ENCODE results near the gene SCTR. TPM values are rescaled to one million over a fixed set of nuclear protein-coding genes. Genes with fewer than 3 reads are reported as not detected.

Gene SCTR
- total and polyA plus RNA-seq, 2 donors (not counting 1 experiment from before 2014, with no cell fraction given): not detected

GRCh38 chr2:119409506-119409905 lies 114.8 kb downstream of the SCTR start:
- DNase-seq (no peak), ATAC-seq (ENCODE audit: low read depth) (no peak)
- intact Hi-C loops (cut with micrococcal nuclease): loop anchor here (5.0 kb wide), 1 partner anchor 1273 kb away; no protein-coding TSS in a partner anchor
- Histone ChIP-seq H3K9me3 (ENCODE audit: control extremely low read depth in 1 of 3, control insufficient read depth in 2 of 3, insufficient read depth in 1 of 3, low read length in 2 of 3) (peaks cover 0 to 3% (median 0%) of the 10 kb centered on the region in 3 donors), H3K4me2 (replicated peaks; ENCODE audit: low read depth, low read length, poor library complexity, severe bottlenecking) (no peak overlapping the region), H3K4me1 (ENCODE audit: control insufficient read depth in 2 of 2, insufficient read depth in 2 of 2, low read length in 2 of 2) (no peaks in the 10 kb centered on the region), H4K20me1 (ENCODE audit: control insufficient read depth, insufficient read depth, low read length, poor library complexity, severe bottlenecking) (no peaks in the 10 kb centered on the region), H3K79me2 (ENCODE audit: control insufficient read depth, insufficient read depth, low read length) (no peaks in the 10 kb centered on the region), H2AFZ (ENCODE audit: insufficient read depth, low read depth, low read length, poor library complexity, severe bottlenecking) (no peak overlapping the region), H3K4me3 (ENCODE audit: control extremely low read depth in 1 of 5, extremely low read depth in 1 of 5, insufficient read depth in 1 of 5, low read depth in 2 of 5, low read length in 4 of 5) (no peak overlapping the region), H3K36me3 (replicated peaks in 1 of 2; ENCODE audit: control extremely low read depth in 1 of 2, control insufficient read depth in 1 of 2, extremely low read depth in 1 of 2, insufficient read depth in 2 of 2, low read length in 1 of 2) (no peaks in the 10 kb centered on the region), H3K9ac (ENCODE audit: low read length) (no peak overlapping the region), H3K27me3 (replicated peaks in 1 of 4; ENCODE audit: control extremely low read depth in 1 of 4, control insufficient read depth in 3 of 4, insufficient read depth in 4 of 4, low read length in 3 of 4) (no peaks in the 10 kb centered on the region), H3K27ac (ENCODE audit: low read length in 2 of 2) (no peak overlapping the region)
- Mint-ChIP-seq H3K4me3 (no peak overlapping the region), H3K27me3 (peaks cover 21% of the 10 kb centered on the region), H3K27ac (no peak overlapping the region), H3K4me1 (peaks cover 2% of the 10 kb centered on the region), H3K9me3 (ENCODE audit: insufficient read depth) (no peaks in the 10 kb centered on the region)
- POLR2A ChIA-PET: no interaction called here
- CTCF ChIA-PET: interaction anchor here (1.0 to 4.0 kb wide), 4 partner anchors 10 to 250 kb away, joined by 3 to 41 read pairs (median 6); no protein-coding TSS in a partner anchor
- TF ChIP-seq CTCF (IDR thresholded peaks at IDR 0.05) (no peak), EZH2 (IDR thresholded peaks at IDR 0.05; ENCODE audit: borderline replicate concordance, insufficient read depth, low read depth, low read length, poor library complexity, severe bottlenecking) (no peak)
- 77% methylated on average over 3 of the region's 4 CpGs for WGBS (ENCODE audit: insufficient coverage)

GRCh38 chr2:119408221-119408619 lies 116.1 kb downstream of the SCTR start:
- Mint-ChIP-seq H3K27me3 (peaks cover 16% of the 10 kb centered on the region), H3K27ac (no peak overlapping the region), H3K4me1 (no peaks in the 10 kb centered on the region), H3K9me3 (ENCODE audit: insufficient read depth) (no peaks in the 10 kb centered on the region), H3K4me3 (no peak overlapping the region)
- 62% methylated on average over 5 of the region's 5 CpGs for WGBS (ENCODE audit: insufficient coverage)
- TF ChIP-seq CTCF (IDR thresholded peaks at IDR 0.05) (no peak), EZH2 (IDR thresholded peaks at IDR 0.05; ENCODE audit: borderline replicate concordance, insufficient read depth, low read depth, low read length, poor library complexity, severe bottlenecking) (no peak)
- DNase-seq (no peak), ATAC-seq (ENCODE audit: low read depth) (no peak)
- CTCF ChIA-PET: interaction anchor here (0.7 to 4.0 kb wide), 6 partner anchors 9 to 702 kb away, joined by 3 to 41 read pairs (median 3); no protein-coding TSS in a partner anchor
- Histone ChIP-seq H3K4me3 (ENCODE audit: control extremely low read depth in 1 of 5, extremely low read depth in 1 of 5, insufficient read depth in 1 of 5, low read depth in 2 of 5, low read length in 4 of 5) (no peak overlapping the region), H3K9me3 (ENCODE audit: control extremely low read depth in 1 of 3, control insufficient read depth in 2 of 3, insufficient read depth in 1 of 3, low read length in 2 of 3) (peaks cover 0 to 3% (median 0%) of the 10 kb centered on the region in 3 donors), H3K36me3 (replicated peaks in 1 of 2; ENCODE audit: control extremely low read depth in 1 of 2, control insufficient read depth in 1 of 2, extremely low read depth in 1 of 2, insufficient read depth in 2 of 2, low read length in 1 of 2) (no peaks in the 10 kb centered on the region), H3K4me2 (replicated peaks; ENCODE audit: low read depth, low read length, poor library complexity, severe bottlenecking) (no peak overlapping the region), H2AFZ (ENCODE audit: insufficient read depth, low read depth, low read length, poor library complexity, severe bottlenecking) (no peak overlapping the region), H3K79me2 (ENCODE audit: control insufficient read depth, insufficient read depth, low read length) (no peaks in the 10 kb centered on the region), H4K20me1 (ENCODE audit: control insufficient read depth, insufficient read depth, low read length, poor library complexity, severe bottlenecking) (no peaks in the 10 kb centered on the region), H3K27ac (ENCODE audit: low read length in 2 of 2) (no peak overlapping the region), H3K4me1 (ENCODE audit: control insufficient read depth in 2 of 2, insufficient read depth in 2 of 2, low read length in 2 of 2) (no peaks in the 10 kb centered on the region), H3K27me3 (replicated peaks in 1 of 4; ENCODE audit: control extremely low read depth in 1 of 4, control insufficient read depth in 3 of 4, insufficient read depth in 4 of 4, low read length in 3 of 4) (peaks cover 0 to under 1% (median 0%) of the 10 kb centered on the region in 4 experiments), H3K9ac (ENCODE audit: low read length) (no peak overlapping the region)
- POLR2A ChIA-PET: no interaction called here
- intact Hi-C loops (cut with micrococcal nuclease): loop anchor here (5.0 kb wide), 1 partner anchor 1274 kb away; no protein-coding TSS in a partner anchor
